Measurements from ENCODE around the gene PACS1. TPM values are rescaled to one million over a fixed set of nuclear protein-coding genes. Genes with fewer than 3 reads are reported as not detected.
A peak's percentile ranks its signal among the peaks of the same experiment; 100 is the strongest.

Gene PACS1
- total RNA-seq, 5 donors from 2014 or later (not counting 1 experiment from before 2014, with no cell fraction given), result 222 to 268 (median 236) TPM

- Histone ChIP-seq H3K36me3 (ENCODE audit: control insufficient read depth in 2 of 2, extremely low read depth in 1 of 2, insufficient read depth in 1 of 2, low read length in 1 of 2) (peaks cover 7 to 21% of the 10 kb centered on the region in 2 donors), H3K4me1 (ENCODE audit: control insufficient read depth in 1 of 2, extremely low read depth in 1 of 2, insufficient read depth in 2 of 2, low read length in 2 of 2) (peaks cover 0 to 8% of the 10 kb centered on the region in 2 experiments), H3K27ac (ENCODE audit: low read length) (no peak overlapping the region), H3K27me3 (replicated peaks in 1 of 2; ENCODE audit: control insufficient read depth in 2 of 2, extremely low read depth in 1 of 2, insufficient read depth in 2 of 2, low read length in 1 of 2) (no peaks in the 10 kb centered on the region), H3K9me3 (no peaks in the 10 kb centered on the region), H3K4me3 (ENCODE audit: control insufficient read depth in 1 of 2, extremely low read depth in 1 of 2, low read length in 1 of 2) (no peak overlapping the region)
- ATAC-seq (replicated peaks in 1 of 4) (no peak), DNase-seq (no peak)
- 100% methylated on average over 1 of the region's 3 CpGs for WGBS (ENCODE audit: insufficient coverage)
- peaks cover 44% of the 10 kb centered on the region for H3K36me3 Mint-ChIP-seq
- no peak overlapping the region for H3K4me3 Mint-ChIP-seq
- ChIA-PET CTCF (interaction anchor here in 1 of 2 donors (0.7 kb wide), 1 partner anchor 955 kb away, joined by 4 read pairs; no protein-coding TSS in a partner anchor), POLR2A (interaction anchor here in 1 of 2 donors (0.8 kb wide), 1 partner anchor 125 kb away, joined by 14 read pairs; no protein-coding TSS in a partner anchor)
- H3K27ac Mint-ChIP-seq, result no peak overlapping the region
- H3K27me3 Mint-ChIP-seq, result no peaks in the 10 kb centered on the region
- H3K9me3 Mint-ChIP-seq, result no peaks in the 10 kb centered on the region
- H3K4me1 Mint-ChIP-seq, result peaks cover 39 to 58% (median 44%) of the 10 kb centered on the region in 3 donors
These were observed 118.5 kb downstream of the PACS1 start for GRCh38 chr11:66188580-66188979.

GRCh38 chr11:66189031-66189745, 119.1 kb downstream of the PACS1 start:
- peaks cover 48% of the 10 kb centered on the region for H3K36me3 Mint-ChIP-seq
- no peak overlapping the region for H3K27ac Mint-ChIP-seq
- no peaks in the 10 kb centered on the region for H3K9me3 ChIP-seq
- no peaks in the 10 kb centered on the region for H3K27me3 Mint-ChIP-seq
- no peak overlapping the region for H3K27ac ChIP-seq (ENCODE audit: low read length)
- DNase-seq, result no peak
- CTCF ChIA-PET, result interaction anchor here in 1 of 2 donors (0.7 kb wide), 1 partner anchor 954 kb away, joined by 4 read pairs; no protein-coding TSS in a partner anchor
- H3K4me1 ChIP-seq (ENCODE audit: control insufficient read depth in 1 of 2, extremely low read depth in 1 of 2, insufficient read depth in 2 of 2, low read length in 2 of 2), result peaks cover 0 to 6% of the 10 kb centered on the region in 2 experiments
- H3K4me3 Mint-ChIP-seq, result no peak overlapping the region
- H3K27me3 ChIP-seq (replicated peaks in 1 of 2; ENCODE audit: control insufficient read depth in 2 of 2, extremely low read depth in 1 of 2, insufficient read depth in 2 of 2, low read length in 1 of 2), result no peaks in the 10 kb centered on the region
- H3K9me3 Mint-ChIP-seq, result no peaks in the 10 kb centered on the region
- POLR2A ChIA-PET, result interaction anchor here in 1 of 2 donors (0.5 kb wide), 1 partner anchor 626 kb away, joined by 11 read pairs; no protein-coding TSS in a partner anchor
- no peak for ATAC-seq (replicated peaks in 1 of 4)
- no CpG with 5 or more reads among the region's 8 CpGs for WGBS (ENCODE audit: insufficient coverage)
- H3K4me1 Mint-ChIP-seq, result peaks cover 34 to 54% (median 39%) of the 10 kb centered on the region in 3 donors
- no peak overlapping the region for H3K4me3 ChIP-seq (ENCODE audit: control insufficient read depth in 1 of 2, extremely low read depth in 1 of 2, low read length in 1 of 2)
- H3K36me3 ChIP-seq (ENCODE audit: control insufficient read depth in 2 of 2, extremely low read depth in 1 of 2, insufficient read depth in 1 of 2, low read length in 1 of 2), result peaks cover 11 to 23% of the 10 kb centered on the region in 2 donors

GRCh38 chr11:66190786-66191185, 120.7 kb downstream of the PACS1 start:
- Histone ChIP-seq H3K27ac (ENCODE audit: low read length) (no peak overlapping the region), H3K36me3 (ENCODE audit: control insufficient read depth in 2 of 2, extremely low read depth in 1 of 2, insufficient read depth in 1 of 2, low read length in 1 of 2) (peaks cover 11 to 34% of the 10 kb centered on the region in 2 donors), H3K4me1 (ENCODE audit: control insufficient read depth in 1 of 2, extremely low read depth in 1 of 2, insufficient read depth in 2 of 2, low read length in 2 of 2) (peaks cover 0 to 3% of the 10 kb centered on the region in 2 experiments), H3K4me3 (ENCODE audit: control insufficient read depth in 1 of 2, extremely low read depth in 1 of 2, low read length in 1 of 2) (no peak overlapping the region), H3K9me3 (no peaks in the 10 kb centered on the region), H3K27me3 (replicated peaks in 1 of 2; ENCODE audit: control insufficient read depth in 2 of 2, extremely low read depth in 1 of 2, insufficient read depth in 2 of 2, low read length in 1 of 2) (no peaks in the 10 kb centered on the region)
- no peak overlapping the region for H3K27ac Mint-ChIP-seq
- H3K4me3 Mint-ChIP-seq, result no peak overlapping the region
- H3K36me3 Mint-ChIP-seq, result peaks cover 54% of the 10 kb centered on the region
- H3K9me3 Mint-ChIP-seq, result no peaks in the 10 kb centered on the region
- 97% methylated on average over 5 of the region's 6 CpGs for WGBS (ENCODE audit: insufficient coverage)
- H3K4me1 Mint-ChIP-seq, result peaks cover 24 to 40% (median 28%) of the 10 kb centered on the region in 3 donors
- ChIA-PET POLR2A (no interaction called here), CTCF (no interaction called here)
- H3K27me3 Mint-ChIP-seq, result no peaks in the 10 kb centered on the region
- ATAC-seq (replicated peaks in 1 of 4) (no peak), DNase-seq (no peak)

GRCh38 chr11:66192181-66192863, 122.2 kb downstream of the PACS1 start:
- ChIA-PET POLR2A (interaction anchor here in 1 of 2 donors (0.6 kb wide), 1 partner anchor 183 kb away, joined by 7 read pairs; no protein-coding TSS in a partner anchor), CTCF (no interaction called here)
- WGBS (ENCODE audit: insufficient coverage), result 99% methylated on average over 7 of the region's 11 CpGs
- ATAC-seq (replicated peaks in 1 of 4) (no peak), DNase-seq (no peak)
- no peaks in the 10 kb centered on the region for H3K9me3 Mint-ChIP-seq
- Histone ChIP-seq H3K27ac (ENCODE audit: low read length) (no peak overlapping the region), H3K9me3 (no peaks in the 10 kb centered on the region), H3K27me3 (replicated peaks in 1 of 2; ENCODE audit: control insufficient read depth in 2 of 2, extremely low read depth in 1 of 2, insufficient read depth in 2 of 2, low read length in 1 of 2) (no peaks in the 10 kb centered on the region), H3K36me3 (ENCODE audit: control insufficient read depth in 2 of 2, extremely low read depth in 1 of 2, insufficient read depth in 1 of 2, low read length in 1 of 2) (peaks cover 11 to 42% of the 10 kb centered on the region in 2 donors), H3K4me3 (ENCODE audit: control insufficient read depth in 1 of 2, extremely low read depth in 1 of 2, low read length in 1 of 2) (no peak overlapping the region), H3K4me1 (ENCODE audit: control insufficient read depth in 1 of 2, extremely low read depth in 1 of 2, insufficient read depth in 2 of 2, low read length in 2 of 2) (peaks cover 0 to 3% of the 10 kb centered on the region in 2 experiments)
- no peak overlapping the region for H3K4me3 Mint-ChIP-seq
- H3K36me3 Mint-ChIP-seq, result peaks cover 46% of the 10 kb centered on the region
- peak overlapping the region in 1 of 2 donors; percentile 28 for H3K27ac Mint-ChIP-seq
- peaks cover 11 to 32% (median 21%) of the 10 kb centered on the region in 3 donors for H3K4me1 Mint-ChIP-seq
- H3K27me3 Mint-ChIP-seq, result no peaks in the 10 kb centered on the region

DNA sequence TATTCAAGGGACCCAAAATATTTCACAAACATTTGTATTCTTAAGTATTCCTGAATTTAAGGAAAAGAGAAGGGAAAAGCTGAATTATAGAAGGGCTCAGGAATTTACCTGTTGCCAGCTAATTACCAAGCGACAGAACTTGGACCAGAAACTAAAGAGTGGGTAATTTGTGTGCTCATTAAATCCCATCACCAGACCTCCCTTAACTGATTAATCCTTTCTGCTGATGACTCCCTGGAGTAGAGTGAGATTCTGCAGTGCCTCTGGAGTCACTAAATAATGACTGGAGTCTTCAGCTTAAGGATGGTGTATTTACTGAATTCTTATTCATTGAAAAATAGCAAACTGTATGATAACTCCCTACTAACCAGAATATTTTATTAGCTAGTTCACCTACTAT, 124.3 kb downstream of the PACS1 start:
- Mint-ChIP-seq H3K4me3 (no peak overlapping the region), H3K27me3 (no peaks in the 10 kb centered on the region), H3K9me3 (peaks cover 0 to 2% (median 0%) of the 10 kb centered on the region in 3 donors), H3K36me3 (peaks cover 42% of the 10 kb centered on the region), H3K4me1 (peaks cover 3 to 16% (median 5%) of the 10 kb centered on the region in 3 donors), H3K27ac (no peak overlapping the region)
- H3K27me3 ChIP-seq (replicated peaks in 1 of 2; ENCODE audit: control insufficient read depth in 2 of 2, extremely low read depth in 1 of 2, insufficient read depth in 2 of 2, low read length in 1 of 2), result no peaks in the 10 kb centered on the region
- no peak overlapping the region for H3K4me3 ChIP-seq (ENCODE audit: control insufficient read depth in 1 of 2, extremely low read depth in 1 of 2, low read length in 1 of 2)
- POLR2A ChIA-PET, result interaction anchor here in 1 of 2 donors (0.6 kb wide), 1 partner anchor 119 kb away, joined by 6 read pairs; no protein-coding TSS in a partner anchor
- DNase-seq, result no peak
- H3K4me1 ChIP-seq (ENCODE audit: control insufficient read depth in 1 of 2, extremely low read depth in 1 of 2, insufficient read depth in 2 of 2, low read length in 2 of 2), result peaks cover 0 to 3% of the 10 kb centered on the region in 2 experiments
- no peak for ATAC-seq (replicated peaks in 1 of 4)
- no CpG with 5 or more reads among the region's 1 CpG for WGBS (ENCODE audit: insufficient coverage)
- H3K9me3 ChIP-seq, result no peaks in the 10 kb centered on the region
- H3K36me3 ChIP-seq (ENCODE audit: control insufficient read depth in 2 of 2, extremely low read depth in 1 of 2, insufficient read depth in 1 of 2, low read length in 1 of 2), result peaks cover 11 to 54% of the 10 kb centered on the region in 2 donors
- CTCF ChIA-PET, result no interaction called here
- H3K27ac ChIP-seq (ENCODE audit: low read length), result no peak overlapping the region

- no peak for ATAC-seq (replicated peaks in 1 of 4)
- no peak for DNase-seq
- Histone ChIP-seq H3K4me1 (ENCODE audit: control insufficient read depth in 1 of 2, extremely low read depth in 1 of 2, insufficient read depth in 2 of 2, low read length in 2 of 2) (peaks cover 0 to 3% of the 10 kb centered on the region in 2 experiments), H3K9me3 (no peaks in the 10 kb centered on the region), H3K27ac (ENCODE audit: low read length) (no peak overlapping the region), H3K27me3 (replicated peaks in 1 of 2; ENCODE audit: control insufficient read depth in 2 of 2, extremely low read depth in 1 of 2, insufficient read depth in 2 of 2, low read length in 1 of 2) (no peaks in the 10 kb centered on the region), H3K4me3 (ENCODE audit: control insufficient read depth in 1 of 2, extremely low read depth in 1 of 2, low read length in 1 of 2) (no peak overlapping the region), H3K36me3 (ENCODE audit: control insufficient read depth in 2 of 2, extremely low read depth in 1 of 2, insufficient read depth in 1 of 2, low read length in 1 of 2) (peaks cover 9 to 49% of the 10 kb centered on the region in 2 donors)
- 85% methylated on average over 1 of the region's 2 CpGs for WGBS (ENCODE audit: insufficient coverage)
- H3K36me3 Mint-ChIP-seq, result peaks cover 43% of the 10 kb centered on the region
- CTCF ChIA-PET, result no interaction called here
- peaks cover 0 to 9% (median 5%) of the 10 kb centered on the region in 3 donors for H3K9me3 Mint-ChIP-seq
- no peak overlapping the region for H3K27ac Mint-ChIP-seq
- POLR2A ChIA-PET, result no interaction called here
- peaks cover 0 to 7% (median 5%) of the 10 kb centered on the region in 3 donors for H3K4me1 Mint-ChIP-seq
- H3K27me3 Mint-ChIP-seq, result no peaks in the 10 kb centered on the region
- no peak overlapping the region for H3K4me3 Mint-ChIP-seq
These were observed 125.8 kb downstream of the PACS1 start for GRCh38 chr11:66195867-66196266.

All from T-cell (primary cell).